GM21576 (cell line): ENCODE results near the gene TOMM34.

Experiments
- ATAC-seq: cut with Tn5 transposase; IDR thresholded peaks from one replicate; pipeline ENCODE4 v1.9.1; 2021; ENCODE audit warnings: mild to moderate bottlenecking, moderate library complexity; ENCODE audit not compliant: unreplicated experiment

TOMM34 gene

GRCh38 chr20:44897133-44897532 lies 63.1 kb downstream of the TOMM34 start:
- no peak for ATAC-seq

- no peak for ATAC-seq
Observed at GRCh38 chr20:44896583-44896982, 63.6 kb downstream of the TOMM34 start.

DNA sequence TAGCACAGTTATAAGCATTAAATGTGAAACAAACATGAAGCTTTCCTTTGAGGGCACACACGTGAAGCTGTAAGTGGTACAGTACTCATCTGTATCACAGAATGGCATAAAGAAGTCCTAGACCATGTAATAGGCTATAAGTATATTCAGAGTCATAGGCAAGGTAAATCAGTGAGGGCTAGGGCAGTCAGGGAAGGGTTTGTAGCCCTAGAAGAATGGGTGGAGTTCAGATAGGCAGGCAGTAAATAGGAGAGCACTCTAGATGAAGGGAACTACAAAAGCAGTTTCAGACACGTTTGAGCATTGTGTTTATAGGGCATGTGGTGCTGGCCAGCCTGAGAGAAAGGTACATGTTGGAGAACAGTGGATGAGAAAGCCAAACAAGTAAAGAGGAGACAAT lies 65.2 kb downstream of the TOMM34 start:
- no peak for ATAC-seq
